ENCODE data around the gene SMG6. TPM values are rescaled to one million over a fixed set of nuclear protein-coding genes. Genes with fewer than 3 reads are reported as not detected.

Gene SMG6
- total and polyA plus RNA-seq, 2 donors (not counting 1 experiment from before 2014, with no cell fraction given): 10.6 to 35.5 TPM

GRCh38 chr17:2211661-2212399 is 91.8 kb downstream of the SMG6 start:
- H4K20me1 ChIP-seq (ENCODE audit: control insufficient read depth, insufficient read depth, low read length, poor library complexity, severe bottlenecking): no peaks in the 10 kb centered on the region
- H3K9me3 ChIP-seq (ENCODE audit: control extremely low read depth in 1 of 3, control insufficient read depth in 2 of 3, insufficient read depth in 1 of 3, low read length in 2 of 3): no peaks in the 10 kb centered on the region
- WGBS (ENCODE audit: insufficient coverage): 93% methylated on average over 3 of the region's 6 CpGs
- ChIA-PET CTCF (no interaction called here), POLR2A (no interaction called here)
- no peak overlapping the region for H3K27ac ChIP-seq (ENCODE audit: low read length in 2 of 2)
- DNase-seq (no peak), ATAC-seq (ENCODE audit: low read depth) (no peak)
- H3K4me1 Mint-ChIP-seq: peaks cover 24% of the 10 kb centered on the region
- H3K4me1 ChIP-seq (ENCODE audit: control insufficient read depth in 2 of 2, insufficient read depth in 2 of 2, low read length in 2 of 2): peaks cover 17 to 21% of the 10 kb centered on the region in 2 donors
- no peak overlapping the region for H3K4me2 ChIP-seq (replicated peaks; ENCODE audit: low read depth, low read length, poor library complexity, severe bottlenecking)
- H2AFZ ChIP-seq (ENCODE audit: insufficient read depth, low read depth, low read length, poor library complexity, severe bottlenecking): no peak overlapping the region
- no peak for TF ChIP-seq EZH2 (IDR thresholded peaks at IDR 0.05; ENCODE audit: borderline replicate concordance, insufficient read depth, low read depth, low read length, poor library complexity, severe bottlenecking)
- TF ChIP-seq, protein P1, sequence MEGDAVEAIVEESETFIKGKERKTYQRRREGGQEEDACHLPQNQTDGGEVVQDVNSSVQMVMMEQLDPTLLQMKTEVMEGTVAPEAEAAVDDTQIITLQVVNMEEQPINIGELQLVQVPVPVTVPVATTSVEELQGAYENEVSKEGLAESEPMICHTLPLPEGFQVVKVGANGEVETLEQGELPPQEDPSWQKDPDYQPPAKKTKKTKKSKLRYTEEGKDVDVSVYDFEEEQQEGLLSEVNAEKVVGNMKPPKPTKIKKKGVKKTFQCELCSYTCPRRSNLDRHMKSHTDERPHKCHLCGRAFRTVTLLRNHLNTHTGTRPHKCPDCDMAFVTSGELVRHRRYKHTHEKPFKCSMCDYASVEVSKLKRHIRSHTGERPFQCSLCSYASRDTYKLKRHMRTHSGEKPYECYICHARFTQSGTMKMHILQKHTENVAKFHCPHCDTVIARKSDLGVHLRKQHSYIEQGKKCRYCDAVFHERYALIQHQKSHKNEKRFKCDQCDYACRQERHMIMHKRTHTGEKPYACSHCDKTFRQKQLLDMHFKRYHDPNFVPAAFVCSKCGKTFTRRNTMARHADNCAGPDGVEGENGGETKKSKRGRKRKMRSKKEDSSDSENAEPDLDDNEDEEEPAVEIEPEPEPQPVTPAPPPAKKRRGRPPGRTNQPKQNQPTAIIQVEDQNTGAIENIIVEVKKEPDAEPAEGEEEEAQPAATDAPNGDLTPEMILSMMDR (IDR thresholded peaks at IDR 0.05): no peak
- H3K36me3 ChIP-seq (replicated peaks in 1 of 2; ENCODE audit: control extremely low read depth in 1 of 2, control insufficient read depth in 1 of 2, extremely low read depth in 1 of 2, insufficient read depth in 2 of 2, low read length in 1 of 2): no peaks in the 10 kb centered on the region
- H3K27me3 Mint-ChIP-seq: no peaks in the 10 kb centered on the region
- no peaks in the 10 kb centered on the region for H3K9me3 Mint-ChIP-seq (ENCODE audit: insufficient read depth)
- intact Hi-C loops (cut with micrococcal nuclease): no loop called here
- H3K4me3 ChIP-seq (ENCODE audit: control extremely low read depth in 1 of 5, extremely low read depth in 1 of 5, insufficient read depth in 1 of 5, low read depth in 2 of 5, low read length in 4 of 5): no peak overlapping the region
- H3K79me2 ChIP-seq (ENCODE audit: control insufficient read depth, insufficient read depth, low read length): peaks cover 16% of the 10 kb centered on the region
- H3K27ac Mint-ChIP-seq: no peak overlapping the region
- no peaks in the 10 kb centered on the region for H3K27me3 ChIP-seq (replicated peaks in 1 of 4; ENCODE audit: control extremely low read depth in 1 of 4, control insufficient read depth in 3 of 4, insufficient read depth in 4 of 4, low read length in 3 of 4)
- no peak overlapping the region for H3K4me3 Mint-ChIP-seq
- no peak overlapping the region for H3K9ac ChIP-seq (ENCODE audit: low read length)

GRCh38 chr17:2210726-2211125 is 92.9 kb downstream of the SMG6 start:
- no peak overlapping the region for H3K27ac Mint-ChIP-seq
- no peak overlapping the region for H2AFZ ChIP-seq (ENCODE audit: insufficient read depth, low read depth, low read length, poor library complexity, severe bottlenecking)
- no peaks in the 10 kb centered on the region for H3K36me3 ChIP-seq (replicated peaks in 1 of 2; ENCODE audit: control extremely low read depth in 1 of 2, control insufficient read depth in 1 of 2, extremely low read depth in 1 of 2, insufficient read depth in 2 of 2, low read length in 1 of 2)
- no peak for DNase-seq
- H3K4me1 Mint-ChIP-seq: peaks cover 16% of the 10 kb centered on the region
- no peaks in the 10 kb centered on the region for H4K20me1 ChIP-seq (ENCODE audit: control insufficient read depth, insufficient read depth, low read length, poor library complexity, severe bottlenecking)
- intact Hi-C loops (cut with micrococcal nuclease): no loop called here
- H3K27me3 Mint-ChIP-seq: no peaks in the 10 kb centered on the region
- peaks cover 16% of the 10 kb centered on the region for H3K79me2 ChIP-seq (ENCODE audit: control insufficient read depth, insufficient read depth, low read length)
- no peak overlapping the region for H3K4me3 ChIP-seq (ENCODE audit: control extremely low read depth in 1 of 5, extremely low read depth in 1 of 5, insufficient read depth in 1 of 5, low read depth in 2 of 5, low read length in 4 of 5)
- TF ChIP-seq EZH2 (IDR thresholded peaks at IDR 0.05; ENCODE audit: borderline replicate concordance, insufficient read depth, low read depth, low read length, poor library complexity, severe bottlenecking): no peak
- TF ChIP-seq, protein P1 (IDR thresholded peaks at IDR 0.05): no peak
- H3K27me3 ChIP-seq (replicated peaks in 1 of 4; ENCODE audit: control extremely low read depth in 1 of 4, control insufficient read depth in 3 of 4, insufficient read depth in 4 of 4, low read length in 3 of 4): no peaks in the 10 kb centered on the region
- H3K9me3 ChIP-seq (ENCODE audit: control extremely low read depth in 1 of 3, control insufficient read depth in 2 of 3, insufficient read depth in 1 of 3, low read length in 2 of 3): no peaks in the 10 kb centered on the region
- no peak overlapping the region for H3K27ac ChIP-seq (ENCODE audit: low read length in 2 of 2)
- no peak for ATAC-seq (ENCODE audit: low read depth)
- H3K4me2 ChIP-seq (replicated peaks; ENCODE audit: low read depth, low read length, poor library complexity, severe bottlenecking): no peak overlapping the region
- ChIA-PET POLR2A (no interaction called here), CTCF (interaction anchor here (1.2 kb wide), 1 partner anchor 154 kb away, joined by 6 read pairs; no protein-coding TSS in a partner anchor)
- H3K4me3 Mint-ChIP-seq: no peak overlapping the region
- no CpG with 5 or more reads among the region's 2 CpGs for WGBS (ENCODE audit: insufficient coverage)
- no peaks in the 10 kb centered on the region for H3K9me3 Mint-ChIP-seq (ENCODE audit: insufficient read depth)
- H3K4me1 ChIP-seq (ENCODE audit: control insufficient read depth in 2 of 2, insufficient read depth in 2 of 2, low read length in 2 of 2): peaks cover 13 to 15% of the 10 kb centered on the region in 2 donors
- H3K9ac ChIP-seq (ENCODE audit: low read length): no peak overlapping the region

Data from B cell (primary cell).